ENCODE results near the gene OR9Q1. TPM values are rescaled to one million over a fixed set of nuclear protein-coding genes. Genes with fewer than 3 reads are reported as not detected.
A peak's percentile ranks its signal among the peaks of the same experiment; 100 is the strongest.

OR9Q1 gene
- total RNA-seq, 4 donors from 2014 or later, result not detected

GRCh38 chr11:58142761-58143160 is 119.1 kb downstream of the OR9Q1 start:
- no peaks in the 10 kb centered on the region for H3K9me3 ChIP-seq
- H3K4me3 ChIP-seq, result no peak overlapping the region
- intact Hi-C loops (cut with DNase I), result no loop called here
- H3K36me3 ChIP-seq, result no peaks in the 10 kb centered on the region
- H3K4me1 ChIP-seq, result no peaks in the 10 kb centered on the region
- no peaks in the 10 kb centered on the region for H3K27me3 ChIP-seq
- TF ChIP-seq POLR2A (IDR thresholded peaks at IDR 0.05), result no peak
- DNase-seq, result no peak
- 33 to 71% methylated on average over 1 of the region's 1 CpG for WGBS, 2 donors
- no peak overlapping the region for H3K27ac ChIP-seq

DNA sequence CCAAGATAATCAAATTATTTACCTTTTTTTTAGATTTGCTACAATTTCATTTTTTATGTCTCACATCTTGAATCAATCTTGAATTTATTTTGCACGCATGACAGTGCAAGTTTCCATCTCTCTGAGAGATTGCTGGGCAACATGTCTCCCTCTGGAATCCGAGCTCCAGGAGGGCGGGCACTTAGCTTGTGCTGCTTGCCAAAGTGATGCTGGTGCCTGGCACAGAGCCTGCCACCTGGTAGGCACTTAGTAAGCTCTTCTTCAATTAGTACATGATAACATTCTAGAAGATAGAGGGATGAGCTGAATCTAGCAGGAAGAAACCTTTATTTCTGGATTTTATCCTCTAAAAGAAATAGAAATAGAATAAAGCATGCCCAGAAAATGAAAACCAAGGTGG is 129.1 kb downstream of the OR9Q1 start:
- no peak overlapping the region for H3K4me3 ChIP-seq
- WGBS, 2 donors, result 53 to 64% methylated on average over 3 of the region's 3 CpGs
- no peaks in the 10 kb centered on the region for H3K9me3 ChIP-seq
- no peak for DNase-seq
- intact Hi-C loops (cut with DNase I), result no loop called here
- TF ChIP-seq, protein P1, sequence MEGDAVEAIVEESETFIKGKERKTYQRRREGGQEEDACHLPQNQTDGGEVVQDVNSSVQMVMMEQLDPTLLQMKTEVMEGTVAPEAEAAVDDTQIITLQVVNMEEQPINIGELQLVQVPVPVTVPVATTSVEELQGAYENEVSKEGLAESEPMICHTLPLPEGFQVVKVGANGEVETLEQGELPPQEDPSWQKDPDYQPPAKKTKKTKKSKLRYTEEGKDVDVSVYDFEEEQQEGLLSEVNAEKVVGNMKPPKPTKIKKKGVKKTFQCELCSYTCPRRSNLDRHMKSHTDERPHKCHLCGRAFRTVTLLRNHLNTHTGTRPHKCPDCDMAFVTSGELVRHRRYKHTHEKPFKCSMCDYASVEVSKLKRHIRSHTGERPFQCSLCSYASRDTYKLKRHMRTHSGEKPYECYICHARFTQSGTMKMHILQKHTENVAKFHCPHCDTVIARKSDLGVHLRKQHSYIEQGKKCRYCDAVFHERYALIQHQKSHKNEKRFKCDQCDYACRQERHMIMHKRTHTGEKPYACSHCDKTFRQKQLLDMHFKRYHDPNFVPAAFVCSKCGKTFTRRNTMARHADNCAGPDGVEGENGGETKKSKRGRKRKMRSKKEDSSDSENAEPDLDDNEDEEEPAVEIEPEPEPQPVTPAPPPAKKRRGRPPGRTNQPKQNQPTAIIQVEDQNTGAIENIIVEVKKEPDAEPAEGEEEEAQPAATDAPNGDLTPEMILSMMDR (IDR thresholded peaks at IDR 0.05), result no peak
- TF ChIP-seq POLR2A (IDR thresholded peaks at IDR 0.05), result no peak
- no peaks in the 10 kb centered on the region for H3K4me1 ChIP-seq
- H3K36me3 ChIP-seq, result no peaks in the 10 kb centered on the region
- H3K27me3 ChIP-seq, result no peaks in the 10 kb centered on the region
- H3K27ac ChIP-seq, result no peak overlapping the region

- Histone ChIP-seq H3K4me3 (no peak overlapping the region), H3K4me1 (peaks cover 0 to 28% (median 2%) of the 10 kb centered on the region in 3 donors), H3K27ac (no peak overlapping the region), H3K36me3 (no peaks in the 10 kb centered on the region), H3K27me3 (no peaks in the 10 kb centered on the region), H3K9me3 (no peaks in the 10 kb centered on the region)
- 78 to 79% methylated on average over 4 of the region's 4 CpGs for WGBS, 2 donors
- intact Hi-C loops (cut with DNase I), result no loop called here
- no peak for DNase-seq
- no peak for TF ChIP-seq POLR2A (IDR thresholded peaks at IDR 0.05)
- TF ChIP-seq, protein P1 (IDR thresholded peaks at IDR 0.05), result no peak
These were observed 140.7 kb downstream of the OR9Q1 start for GRCh38 chr11:58164389-58164788.

DNA sequence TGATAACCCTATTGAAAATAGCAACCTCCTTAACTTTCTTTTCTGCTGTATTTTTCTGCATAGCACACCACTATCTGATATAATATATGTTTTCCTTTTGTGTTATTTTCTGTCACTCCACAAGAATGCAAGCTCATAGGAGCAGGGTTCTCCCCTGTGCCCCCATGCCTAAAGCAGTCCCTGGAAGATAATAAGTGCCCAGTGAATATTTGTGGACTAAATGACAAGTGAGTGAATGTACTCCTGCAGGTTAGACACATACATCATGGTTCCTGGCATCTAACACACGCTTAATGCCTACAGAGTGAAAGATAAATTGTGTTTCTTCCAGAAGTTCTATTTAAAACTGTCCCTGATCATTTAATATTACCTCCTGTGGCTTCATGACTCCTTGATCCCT is 141.3 kb downstream of the OR9Q1 start:
- no peaks in the 10 kb centered on the region for H3K27me3 ChIP-seq
- intact Hi-C loops (cut with DNase I), result no loop called here
- H3K36me3 ChIP-seq, result no peaks in the 10 kb centered on the region
- DNase-seq, result no peak
- H3K4me1 ChIP-seq, result peaks cover 0 to 28% (median 2%) of the 10 kb centered on the region in 3 donors
- H3K4me3 ChIP-seq, result no peak overlapping the region
- H3K9me3 ChIP-seq, result no peaks in the 10 kb centered on the region
- WGBS, 2 donors, result 52 to 68% methylated on average over 1 of the region's 1 CpG
- TF ChIP-seq, protein P1 (IDR thresholded peaks at IDR 0.05), result no peak
- no peak for TF ChIP-seq POLR2A (IDR thresholded peaks at IDR 0.05)
- H3K27ac ChIP-seq, result peak overlapping the region in 1 of 4 donors; percentile 37

DNA sequence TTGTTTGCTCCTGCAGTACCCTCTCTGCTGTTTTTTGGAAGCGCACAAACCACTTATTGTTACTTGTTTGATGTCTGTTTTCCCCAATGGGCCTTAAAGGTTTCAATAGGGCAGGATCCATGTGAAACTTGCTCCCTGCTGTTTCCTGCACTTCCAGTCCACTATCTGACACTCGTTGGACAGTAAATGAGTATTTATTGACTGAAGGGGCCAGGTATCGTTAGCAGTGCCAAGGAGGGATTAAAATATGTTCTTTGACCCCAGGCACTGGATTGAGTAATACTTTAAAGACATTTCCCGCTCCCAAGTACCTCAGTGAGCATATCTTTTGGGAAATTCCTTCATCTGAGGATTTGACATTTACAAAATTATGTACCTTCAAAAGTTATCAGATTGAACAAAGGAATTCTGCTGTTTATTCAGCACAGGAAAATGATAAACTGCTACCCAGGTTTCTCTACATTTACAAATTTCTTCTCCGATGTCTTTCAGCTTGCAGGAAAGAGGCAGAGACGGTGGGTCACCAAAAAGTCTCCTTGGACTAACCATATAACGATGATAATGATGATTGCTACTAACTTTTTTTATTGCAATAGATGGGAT is 141.9 kb downstream of the OR9Q1 start:
- H3K36me3 ChIP-seq, result no peaks in the 10 kb centered on the region
- no peaks in the 10 kb centered on the region for H3K9me3 ChIP-seq
- intact Hi-C loops (cut with DNase I), result no loop called here
- 43 to 64% methylated on average over 7 of the region's 7 CpGs for WGBS, 2 donors
- no peak for DNase-seq
- H3K4me3 ChIP-seq, result no peak overlapping the region
- TF ChIP-seq POLR2A (IDR thresholded peaks at IDR 0.05), result no peak
- TF ChIP-seq, protein P1 (IDR thresholded peaks at IDR 0.05), result no peak
- H3K4me1 ChIP-seq, result peaks cover 0 to 28% (median 2%) of the 10 kb centered on the region in 3 donors
- no peaks in the 10 kb centered on the region for H3K27me3 ChIP-seq
- peak overlapping the region in 1 of 4 donors; percentile 37 for H3K27ac ChIP-seq

Measured in esophagus squamous epithelium (tissue), 5 donors.